ENCODE data around the gene PRAMEF13.
"Not testable (repeated sequence)": the region's sequence is repeated elsewhere in the genome, so short reads cannot be mapped to it uniquely, and the experiment has no call there.

GRCh38 chr1:13227271-13228055 is 26.3 kb upstream of the PRAMEF13 start:
- TF ChIP-seq CTCF (IDR thresholded peaks at IDR 0.05; ENCODE audit: low read depth, low read length); EZH2phosphoT487 (IDR thresholded peaks at IDR 0.05; ENCODE audit: low read depth): not testable (repeated sequence)

Data from OCI-LY3 (cell line).